PC-3 (cell line): ENCODE measurements around the gene ARHGEF25.

Source experiments
- EZH2 ChIP-seq: fragments of 300-600 bp; sonication (generic); IDR thresholded peaks from one replicate; pipeline ENCODE4 v1.6.1; 2017; ENCODE audit warnings: antibody characterized with exemption, mild to moderate bottlenecking, low read length; ENCODE audit not compliant: unreplicated experiment
- TF ChIP-seq, protein P1 (sequence below): fragments of 300-600 bp; sonication (generic); conservative IDR thresholded peaks from 2 replicates; pipeline ENCODE4 v1.5.1; 2017; ENCODE audit warnings: antibody characterized with exemption, low read depth, mild to moderate bottlenecking, low read length

DNA sequence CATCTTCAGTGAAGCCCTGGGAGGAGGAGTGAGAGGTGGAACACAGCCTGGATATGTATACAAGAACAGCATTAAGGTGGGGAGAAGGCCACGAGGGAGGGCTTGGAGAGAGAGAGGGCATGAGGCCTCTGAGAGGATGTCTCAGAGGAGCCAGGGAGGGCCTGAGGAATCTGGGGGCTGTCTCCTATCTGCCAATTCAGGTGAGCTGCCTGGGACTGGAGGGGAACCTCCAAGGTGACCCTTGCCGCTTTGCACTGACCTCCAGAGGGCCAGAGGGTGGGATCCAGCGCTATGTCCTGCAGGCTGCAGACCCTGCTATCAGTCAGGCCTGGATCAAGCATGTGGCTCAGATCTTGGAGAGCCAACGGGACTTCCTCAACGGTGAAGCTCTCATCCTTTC lies 4.4 kb downstream of the ARHGEF25 start:
- TF ChIP-seq, protein P1, sequence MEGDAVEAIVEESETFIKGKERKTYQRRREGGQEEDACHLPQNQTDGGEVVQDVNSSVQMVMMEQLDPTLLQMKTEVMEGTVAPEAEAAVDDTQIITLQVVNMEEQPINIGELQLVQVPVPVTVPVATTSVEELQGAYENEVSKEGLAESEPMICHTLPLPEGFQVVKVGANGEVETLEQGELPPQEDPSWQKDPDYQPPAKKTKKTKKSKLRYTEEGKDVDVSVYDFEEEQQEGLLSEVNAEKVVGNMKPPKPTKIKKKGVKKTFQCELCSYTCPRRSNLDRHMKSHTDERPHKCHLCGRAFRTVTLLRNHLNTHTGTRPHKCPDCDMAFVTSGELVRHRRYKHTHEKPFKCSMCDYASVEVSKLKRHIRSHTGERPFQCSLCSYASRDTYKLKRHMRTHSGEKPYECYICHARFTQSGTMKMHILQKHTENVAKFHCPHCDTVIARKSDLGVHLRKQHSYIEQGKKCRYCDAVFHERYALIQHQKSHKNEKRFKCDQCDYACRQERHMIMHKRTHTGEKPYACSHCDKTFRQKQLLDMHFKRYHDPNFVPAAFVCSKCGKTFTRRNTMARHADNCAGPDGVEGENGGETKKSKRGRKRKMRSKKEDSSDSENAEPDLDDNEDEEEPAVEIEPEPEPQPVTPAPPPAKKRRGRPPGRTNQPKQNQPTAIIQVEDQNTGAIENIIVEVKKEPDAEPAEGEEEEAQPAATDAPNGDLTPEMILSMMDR = no peak
- no peak for TF ChIP-seq EZH2
